ENCODE data around the gene CDH23.
A peak's percentile ranks its signal among the peaks of the same experiment; 100 is the strongest.

Gene CDH23

GRCh38 chr10:71821909-71822763 is 425.4 kb downstream of the CDH23 start:
- DNase-seq (ENCODE audit: low read depth in 1 of 2, low spot score in 1 of 2): no peak
- TF ChIP-seq JUND (IDR thresholded peaks at IDR 0.05; ENCODE audit: low read depth): no peak
- in situ Hi-C loops (cut with HindIII; ENCODE audit: low pct_unique_long_range_greater_than_20kb, low sequenced_read_pairs): no loop called here

- TF ChIP-seq JUND (IDR thresholded peaks at IDR 0.05; ENCODE audit: low read depth): no peak
- no peak for DNase-seq (ENCODE audit: low read depth in 1 of 2, low spot score in 1 of 2)
- in situ Hi-C loops (cut with HindIII; ENCODE audit: low pct_unique_long_range_greater_than_20kb, low sequenced_read_pairs): no loop called here
Observed at GRCh38 chr10:71823356-71823755, 426.6 kb downstream of the CDH23 start.

- no peak for DNase-seq (ENCODE audit: low read depth in 1 of 2, low spot score in 1 of 2)
- no peak for TF ChIP-seq JUND (IDR thresholded peaks at IDR 0.05; ENCODE audit: low read depth)
- in situ Hi-C loops (cut with HindIII; ENCODE audit: low pct_unique_long_range_greater_than_20kb, low sequenced_read_pairs): no loop called here
Observed at GRCh38 chr10:71824333-71824732, 427.6 kb downstream of the CDH23 start.

GRCh38 chr10:71825217-71825616 is 428.5 kb downstream of the CDH23 start:
- DNase-seq (ENCODE audit: low read depth in 1 of 2, low spot score in 1 of 2): no peak
- no peak for TF ChIP-seq JUND (IDR thresholded peaks at IDR 0.05; ENCODE audit: low read depth)
- in situ Hi-C loops (cut with HindIII; ENCODE audit: low pct_unique_long_range_greater_than_20kb, low sequenced_read_pairs): no loop called here

- DNase-seq (ENCODE audit: low read depth in 1 of 2, low spot score in 1 of 2): no peak
- no peak for TF ChIP-seq JUND (IDR thresholded peaks at IDR 0.05; ENCODE audit: low read depth)
- in situ Hi-C loops (cut with HindIII; ENCODE audit: low pct_unique_long_range_greater_than_20kb, low sequenced_read_pairs): no loop called here
Observed at GRCh38 chr10:71827852-71828251, 431.1 kb downstream of the CDH23 start.

- in situ Hi-C loops (cut with HindIII; ENCODE audit: low pct_unique_long_range_greater_than_20kb, low sequenced_read_pairs): no loop called here
- DNase-seq (ENCODE audit: low read depth in 1 of 2, low spot score in 1 of 2): no peak
- no peak for TF ChIP-seq JUND (IDR thresholded peaks at IDR 0.05; ENCODE audit: low read depth)
Observed at GRCh38 chr10:71828702-71829101, 432.0 kb downstream of the CDH23 start.

- TF ChIP-seq JUND (IDR thresholded peaks at IDR 0.05; ENCODE audit: low read depth): no peak
- no peak for DNase-seq (ENCODE audit: low read depth in 1 of 2, low spot score in 1 of 2)
- in situ Hi-C loops (cut with HindIII; ENCODE audit: low pct_unique_long_range_greater_than_20kb, low sequenced_read_pairs): no loop called here
Observed at GRCh38 chr10:71829171-71829570, 432.5 kb downstream of the CDH23 start.

GRCh38 chr10:71829896-71830295 is 433.2 kb downstream of the CDH23 start:
- no peak for DNase-seq (ENCODE audit: low read depth in 1 of 2, low spot score in 1 of 2)
- no peak for TF ChIP-seq JUND (IDR thresholded peaks at IDR 0.05; ENCODE audit: low read depth)
- in situ Hi-C loops (cut with HindIII; ENCODE audit: low pct_unique_long_range_greater_than_20kb, low sequenced_read_pairs): no loop called here

GRCh38 chr10:71830726-71831125 is 434.0 kb downstream of the CDH23 start:
- no peak for TF ChIP-seq JUND (IDR thresholded peaks at IDR 0.05; ENCODE audit: low read depth)
- in situ Hi-C loops (cut with HindIII; ENCODE audit: low pct_unique_long_range_greater_than_20kb, low sequenced_read_pairs): no loop called here
- peak in 1 of 2 experiments; percentile 56 for DNase-seq (ENCODE audit: low read depth in 1 of 2, low spot score in 1 of 2)

GRCh38 chr10:71831646-71832552 is 435.2 kb downstream of the CDH23 start:
- no peak for TF ChIP-seq JUND (IDR thresholded peaks at IDR 0.05; ENCODE audit: low read depth)
- in situ Hi-C loops (cut with HindIII; ENCODE audit: low pct_unique_long_range_greater_than_20kb, low sequenced_read_pairs): no loop called here
- no peak for DNase-seq (ENCODE audit: low read depth in 1 of 2, low spot score in 1 of 2)

GRCh38 chr10:71832967-71833366 is 436.2 kb downstream of the CDH23 start:
- in situ Hi-C loops (cut with HindIII; ENCODE audit: low pct_unique_long_range_greater_than_20kb, low sequenced_read_pairs): no loop called here
- no peak for DNase-seq (ENCODE audit: low read depth in 1 of 2, low spot score in 1 of 2)
- TF ChIP-seq JUND (IDR thresholded peaks at IDR 0.05; ENCODE audit: low read depth): no peak

GRCh38 chr10:71833451-71834342 is 437.0 kb downstream of the CDH23 start:
- no peak for TF ChIP-seq JUND (IDR thresholded peaks at IDR 0.05; ENCODE audit: low read depth)
- in situ Hi-C loops (cut with HindIII; ENCODE audit: low pct_unique_long_range_greater_than_20kb, low sequenced_read_pairs): no loop called here
- no peak for DNase-seq (ENCODE audit: low read depth in 1 of 2, low spot score in 1 of 2)

Measured in T47D (cell line).